ENCODE data around the gene GLT1D1. TPM values are rescaled to one million over a fixed set of nuclear protein-coding genes. Genes with fewer than 3 reads are reported as not detected.

GLT1D1 gene
- not detected in 2 replicates for total RNA-seq

GRCh38 chr12:128852885-128853599 lies at the start of gene GLT1D1:
Gene GLT1D1, plus strand, starts transcription at chr12:128853478. Its CDS starts 104 bp downstream, at chr12:128853582.

GRCh38 chr12:128823916-128824839 lies 29.1 kb upstream of the GLT1D1 start, which contains the start of gene SLC15A4:
Gene SLC15A4, minus strand, starts transcription at chr12:128823958. Its CDS starts 15 bp downstream, at chr12:128823943.

Other genes starting within 250 kb of the GLT1D1 start
- 30.4 and 34.6 TPM in 2 replicates for gene SLC15A4, start 29.5 kb upstream of the GLT1D1 start, total RNA-seq

All from smooth muscle cell of bladder (primary cell).